Measurements from ENCODE around the gene POC1B. TPM values are rescaled to one million over a fixed set of nuclear protein-coding genes. Genes with fewer than 3 reads are reported as not detected.

Gene POC1B
- total RNA-seq, 3 donors from 2014 or later: 16.0 to 30.4 (median 27.9) TPM

- Histone ChIP-seq H3K36me3 (no peaks in the 10 kb centered on the region), H3K9me3 (no peaks in the 10 kb centered on the region), H3K27me3 (no peaks in the 10 kb centered on the region), H3K27ac (no peak overlapping the region), H3K4me3 (no peak overlapping the region), H3K4me1 (no peaks in the 10 kb centered on the region)
- DNase-seq (ENCODE audit: low spot score in 2 of 2): no peak
- TF ChIP-seq POLR2A (IDR thresholded peaks at IDR 0.05) (no peak), POLR2AphosphoS5 (IDR thresholded peaks at IDR 0.05) (no peak), CTCF (IDR thresholded peaks at IDR 0.05) (no peak)
- intact Hi-C loops (cut with DNase I; ENCODE audit: low total_unique reads): loop anchor here (5.0 to 10.0 kb wide), 2 partner anchors 50 to 373 kb away; partner anchors contain the start of genes GALNT4 and POC1B
Measured at GRCh38 chr12:89474615-89475014, 51.2 kb downstream of the POC1B start.

- no peak for DNase-seq (ENCODE audit: low spot score in 2 of 2)
- no peaks in the 10 kb centered on the region for H3K36me3 ChIP-seq
- TF ChIP-seq POLR2A (IDR thresholded peaks at IDR 0.05) (no peak), CTCF (IDR thresholded peaks at IDR 0.05) (no peak), POLR2AphosphoS5 (IDR thresholded peaks at IDR 0.05) (no peak)
- no peak overlapping the region for H3K4me3 ChIP-seq
- no peak overlapping the region for H3K27ac ChIP-seq
- no peaks in the 10 kb centered on the region for H3K4me1 ChIP-seq
- intact Hi-C loops (cut with DNase I; ENCODE audit: low total_unique reads): loop anchor here (5.0 to 10.0 kb wide), 2 partner anchors 52 to 375 kb away; partner anchors contain the start of genes GALNT4 and POC1B
- no peaks in the 10 kb centered on the region for H3K9me3 ChIP-seq
- H3K27me3 ChIP-seq: no peaks in the 10 kb centered on the region
Measured at GRCh38 chr12:89472508-89472907, 53.3 kb downstream of the POC1B start.

- Histone ChIP-seq H3K36me3 (no peaks in the 10 kb centered on the region), H3K27ac (no peak overlapping the region), H3K9me3 (no peaks in the 10 kb centered on the region), H3K27me3 (no peaks in the 10 kb centered on the region), H3K4me1 (no peaks in the 10 kb centered on the region), H3K4me3 (no peak overlapping the region)
- DNase-seq (ENCODE audit: low spot score in 2 of 2): no peak
- TF ChIP-seq CTCF (IDR thresholded peaks at IDR 0.05) (peak in 2 of 3 donors; percentile 21 to 46), POLR2AphosphoS5 (IDR thresholded peaks at IDR 0.05) (no peak)
- intact Hi-C loops (cut with DNase I; ENCODE audit: low total_unique reads): loop anchor here (5.0 to 10.0 kb wide), 2 partner anchors 54 to 376 kb away; partner anchors contain the start of genes GALNT4 and POC1B
Measured at GRCh38 chr12:89470741-89471509, 54.9 kb downstream of the POC1B start.

GRCh38 chr12:89469361-89469760 lies 56.5 kb downstream of the POC1B start:
- no peak overlapping the region for H3K27ac ChIP-seq
- TF ChIP-seq POLR2A (IDR thresholded peaks at IDR 0.05): no peak
- no peak overlapping the region for H3K4me3 ChIP-seq
- no peaks in the 10 kb centered on the region for H3K27me3 ChIP-seq
- H3K4me1 ChIP-seq: no peaks in the 10 kb centered on the region
- intact Hi-C loops (cut with DNase I; ENCODE audit: low total_unique reads): no loop called here
- no peaks in the 10 kb centered on the region for H3K9me3 ChIP-seq
- H3K36me3 ChIP-seq: no peaks in the 10 kb centered on the region
- DNase-seq (ENCODE audit: low spot score in 2 of 2): no peak

- H3K27ac ChIP-seq: no peak overlapping the region
- no peaks in the 10 kb centered on the region for H3K27me3 ChIP-seq
- intact Hi-C loops (cut with DNase I; ENCODE audit: low total_unique reads): no loop called here
Measured at GRCh38 chr12:89468648-89469326, 57.1 kb downstream of the POC1B start.

More at GRCh38 chr12:89468648-89469326, 57.1 kb downstream of the POC1B start:
- no peak for DNase-seq (ENCODE audit: low spot score in 2 of 2)
- Histone ChIP-seq H3K4me1 (no peaks in the 10 kb centered on the region), H3K36me3 (no peaks in the 10 kb centered on the region), H3K4me3 (no peak overlapping the region), H3K9me3 (no peaks in the 10 kb centered on the region)
- TF ChIP-seq POLR2A (IDR thresholded peaks at IDR 0.05) (no peak), POLR2AphosphoS5 (IDR thresholded peaks at IDR 0.05) (no peak), CTCF (IDR thresholded peaks at IDR 0.05) (no peak)
